ENCODE measurements around the gene SLC22A5.
A peak's percentile ranks its signal among the peaks of the same experiment; 100 is the strongest.

Gene SLC22A5

DNA sequence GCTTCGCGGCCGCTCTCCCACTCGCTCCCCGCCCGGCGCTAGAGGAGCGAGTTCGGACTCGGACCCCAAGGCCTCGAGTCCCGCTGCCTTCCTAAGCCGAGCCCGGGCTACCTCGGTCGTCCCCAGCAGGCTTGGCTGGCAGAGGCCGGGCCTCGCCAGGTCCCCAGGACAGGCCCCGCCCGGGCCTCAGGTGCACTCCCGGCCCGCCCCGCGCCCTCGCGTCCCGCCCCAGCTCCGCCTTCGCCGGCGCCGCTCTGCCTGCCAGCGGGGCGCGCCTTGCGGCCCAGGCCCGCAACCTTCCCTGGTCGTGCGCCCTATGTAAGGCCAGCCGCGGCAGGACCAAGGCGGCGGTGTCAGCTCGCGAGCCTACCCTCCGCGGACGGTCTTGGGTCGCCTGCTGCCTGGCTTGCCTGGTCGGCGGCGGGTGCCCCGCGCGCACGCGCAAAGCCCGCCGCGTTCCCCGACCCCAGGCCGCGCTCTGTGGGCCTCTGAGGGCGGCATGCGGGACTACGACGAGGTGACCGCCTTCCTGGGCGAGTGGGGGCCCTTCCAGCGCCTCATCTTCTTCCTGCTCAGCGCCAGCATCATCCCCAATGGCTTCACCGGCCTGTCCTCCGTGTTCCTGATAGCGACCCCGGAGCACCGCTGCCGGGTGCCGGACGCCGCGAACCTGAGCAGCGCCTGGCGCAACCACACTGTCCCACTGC, at the start of gene SLC22A5:
SLC22A5 (plus strand) TSS at position 237 of the 707 bp plus-strand sequence; CDS start at position 500, 263 bp downstream.
- DNase-seq (ENCODE audit: low read depth in 2 of 2), result peak; percentile 55 to 64

DNA sequence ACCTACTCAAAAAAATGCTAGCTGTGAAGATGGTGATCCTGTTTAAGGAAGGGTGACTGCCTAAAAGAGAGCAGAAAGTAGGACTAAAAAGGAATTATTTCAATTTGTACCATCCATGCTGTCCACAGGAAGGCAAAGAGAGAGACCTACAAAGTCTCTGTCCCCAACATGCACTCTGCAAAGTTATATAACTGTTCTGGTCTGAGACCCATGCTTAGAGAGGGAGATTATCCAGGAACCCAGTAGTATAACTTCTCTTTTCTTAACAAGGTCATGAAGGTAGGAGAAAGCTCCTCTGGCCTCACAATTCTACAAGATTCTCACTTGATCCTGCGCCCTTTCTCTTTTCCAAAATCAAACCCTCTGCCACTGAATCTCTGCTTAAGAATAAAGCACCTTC, 49.5 kb upstream of the SLC22A5 start:
- DNase-seq (ENCODE audit: low read depth in 2 of 2), result no peak

DNA sequence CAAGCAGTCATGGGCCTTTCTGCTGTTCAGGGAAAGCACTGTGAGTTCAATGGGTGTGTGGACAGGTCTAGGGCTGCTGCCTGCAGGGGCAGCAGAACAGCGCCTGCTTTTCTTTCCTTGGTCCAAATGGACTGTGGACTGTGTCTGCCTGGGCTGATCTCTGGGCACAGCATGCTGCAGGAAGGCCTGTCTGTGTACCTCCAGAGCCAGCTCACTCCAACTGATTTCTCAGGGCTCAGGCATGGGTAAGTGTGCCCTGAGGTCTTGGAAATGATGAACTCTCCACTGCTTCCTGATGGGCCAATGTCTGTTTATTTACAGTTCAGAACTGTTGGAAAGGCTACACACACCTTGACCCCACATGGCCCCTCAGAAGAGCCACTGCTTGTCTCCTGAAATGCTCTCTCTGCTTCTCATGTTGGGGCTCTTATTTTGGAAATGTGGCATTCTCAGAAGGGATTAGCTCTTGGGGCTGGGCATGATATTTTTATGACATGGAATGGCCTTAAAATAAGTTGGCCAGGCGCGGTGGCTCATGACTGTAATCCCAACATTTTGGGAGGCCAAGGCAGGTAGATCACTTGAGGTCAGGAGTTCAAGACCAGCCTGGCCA, 48.3 kb upstream of the SLC22A5 start:
- DNase-seq (ENCODE audit: low read depth in 2 of 2), result no peak

DNA sequence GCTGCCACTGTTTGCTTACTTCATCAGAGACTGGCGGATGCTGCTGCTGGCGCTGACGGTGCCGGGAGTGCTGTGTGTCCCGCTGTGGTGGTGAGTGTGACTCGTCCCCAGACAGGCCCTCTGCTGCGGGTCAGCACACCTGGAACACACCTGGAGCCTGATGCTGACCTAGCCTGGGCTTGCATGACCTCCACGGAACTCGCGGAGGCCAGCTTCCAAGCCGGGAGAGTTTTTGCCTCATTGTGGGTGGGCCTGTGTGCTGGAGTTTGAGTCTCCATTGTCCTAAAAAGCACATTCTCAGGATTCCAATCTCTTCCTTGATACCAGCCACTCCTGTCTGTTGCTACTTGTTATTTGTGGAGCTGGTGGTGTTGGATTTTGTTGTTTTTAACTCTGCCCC, 47.2 kb upstream of the SLC22A5 start:
- no peak for DNase-seq (ENCODE audit: low read depth in 2 of 2)

DNA sequence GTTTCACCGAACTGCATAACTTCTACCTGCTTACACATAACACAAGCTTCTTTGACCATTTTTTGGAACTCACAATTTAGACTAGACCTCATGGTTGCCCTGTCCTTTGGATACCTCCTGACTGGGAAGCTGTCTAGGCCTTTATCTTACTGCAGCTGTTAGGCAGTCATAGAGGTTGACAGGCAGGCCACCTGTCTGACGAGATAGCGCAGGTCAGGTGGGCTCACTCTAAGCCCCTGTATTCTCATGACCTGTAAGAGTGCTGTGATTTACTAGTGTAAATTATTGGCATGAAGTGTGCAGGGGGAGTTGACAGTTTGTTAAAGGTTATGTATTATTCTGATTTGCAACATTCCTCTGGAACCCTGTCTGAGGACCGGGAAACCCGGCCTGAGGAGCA, 46.3 kb upstream of the SLC22A5 start:
- DNase-seq (ENCODE audit: low read depth in 2 of 2), result no peak

DNA sequence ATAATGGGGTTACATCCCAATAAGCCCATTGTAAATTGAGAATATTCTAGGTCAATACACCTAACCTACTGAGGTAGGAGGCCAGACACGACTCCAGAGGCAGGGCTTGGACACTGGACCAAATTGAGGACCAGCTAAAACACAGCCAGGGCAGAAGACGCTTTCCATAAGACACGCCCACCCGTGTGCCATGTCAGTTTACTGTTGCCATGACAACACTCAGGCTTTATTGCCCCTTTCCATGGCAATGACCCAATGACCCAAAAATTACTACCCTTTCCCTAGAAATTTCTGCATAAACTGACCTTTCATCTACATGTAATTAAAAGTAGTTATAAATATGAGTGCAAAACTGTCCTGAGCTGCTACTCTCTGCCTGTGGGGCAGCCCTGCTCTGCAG, 43.8 kb upstream of the SLC22A5 start:
- DNase-seq (ENCODE audit: low read depth in 2 of 2), result no peak

DNA sequence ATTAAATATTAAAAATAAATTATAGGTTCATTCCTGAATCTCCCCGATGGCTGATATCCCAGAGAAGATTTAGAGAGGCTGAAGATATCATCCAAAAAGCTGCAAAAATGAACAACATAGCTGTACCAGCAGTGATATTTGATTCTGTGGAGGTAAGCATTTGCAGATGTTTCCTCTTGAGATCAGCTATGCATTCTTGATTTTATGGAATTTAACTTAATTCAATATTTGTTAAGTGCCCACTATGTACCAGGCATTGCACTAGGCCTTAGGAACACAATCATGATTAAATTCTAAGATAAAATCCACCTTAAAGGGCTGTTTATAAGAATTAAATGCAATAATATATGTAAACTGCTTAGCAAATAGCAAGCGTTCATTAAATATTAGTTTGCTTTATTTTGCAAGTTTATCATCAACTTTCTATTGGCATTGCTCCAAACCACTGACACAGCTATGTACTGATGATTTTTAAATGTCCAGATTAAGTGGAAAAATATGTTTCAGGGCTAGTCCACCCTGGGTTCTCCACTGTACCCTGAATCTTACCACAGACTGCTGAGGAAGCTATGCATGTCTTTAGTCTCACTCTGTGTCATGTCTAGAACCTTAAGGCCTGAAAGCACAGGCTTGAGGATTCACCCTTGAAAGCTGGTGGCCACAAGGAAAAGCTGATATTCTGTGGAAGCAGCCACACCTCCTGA, 42.1 kb upstream of the SLC22A5 start:
- DNase-seq (ENCODE audit: low read depth in 2 of 2), result no peak

DNA sequence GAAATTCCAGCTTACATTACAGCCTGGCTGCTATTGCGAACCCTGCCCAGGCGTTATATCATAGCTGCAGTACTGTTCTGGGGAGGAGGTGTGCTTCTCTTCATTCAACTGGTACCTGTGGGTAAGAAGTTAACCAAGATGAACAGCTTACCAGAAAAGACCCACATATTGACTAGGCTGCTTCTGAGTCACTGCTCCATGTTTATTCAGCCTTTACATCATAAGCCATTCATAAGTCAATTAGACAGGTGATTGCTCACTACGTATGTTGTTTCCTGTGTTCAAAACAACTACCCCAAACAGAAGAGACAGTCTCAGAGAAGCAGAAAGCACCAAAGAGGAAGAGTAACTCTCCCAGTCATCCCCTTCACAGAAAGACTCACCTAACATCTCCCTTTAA, 34.7 kb upstream of the SLC22A5 start:
- DNase-seq (ENCODE audit: low read depth in 2 of 2), result no peak

DNA sequence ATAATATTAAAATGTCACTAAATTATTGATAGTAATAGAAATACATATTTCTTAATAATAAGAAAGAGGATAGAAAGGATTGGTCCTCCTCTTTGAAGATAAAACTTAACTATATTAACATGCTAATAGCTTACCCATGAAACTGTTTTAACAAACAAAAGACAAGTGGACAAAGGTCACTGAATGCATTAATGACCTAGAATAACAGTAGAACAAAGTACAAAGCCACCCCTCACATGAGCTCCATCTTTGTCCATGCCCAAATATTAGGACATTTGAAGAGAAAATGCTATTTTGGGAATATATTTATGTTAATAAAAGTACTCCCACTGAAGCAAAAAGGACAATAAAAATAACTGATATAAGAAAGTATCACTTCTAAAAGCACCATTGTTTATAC, 34.1 kb upstream of the SLC22A5 start:
- no peak for DNase-seq (ENCODE audit: low read depth in 2 of 2)

DNA sequence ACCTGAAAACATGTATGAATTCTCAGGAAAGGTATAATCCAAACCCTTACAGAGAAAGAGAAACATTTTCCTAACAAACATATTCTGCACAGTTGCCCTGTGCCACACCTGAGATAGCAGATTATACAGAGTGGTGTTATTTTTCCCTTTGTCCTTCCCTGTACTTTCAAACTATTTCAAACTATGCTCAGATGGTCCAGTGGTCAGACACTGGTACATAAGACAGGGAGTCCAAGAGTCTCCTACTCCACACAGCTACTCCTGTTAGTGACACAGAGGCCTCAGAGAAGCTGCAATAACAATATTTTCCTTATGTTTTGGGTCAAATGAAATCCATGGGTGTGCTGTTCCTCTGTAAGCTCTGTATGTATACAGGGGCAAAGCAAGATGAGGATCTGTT, 30.0 kb upstream of the SLC22A5 start:
- no peak for DNase-seq (ENCODE audit: low read depth in 2 of 2)

DNA sequence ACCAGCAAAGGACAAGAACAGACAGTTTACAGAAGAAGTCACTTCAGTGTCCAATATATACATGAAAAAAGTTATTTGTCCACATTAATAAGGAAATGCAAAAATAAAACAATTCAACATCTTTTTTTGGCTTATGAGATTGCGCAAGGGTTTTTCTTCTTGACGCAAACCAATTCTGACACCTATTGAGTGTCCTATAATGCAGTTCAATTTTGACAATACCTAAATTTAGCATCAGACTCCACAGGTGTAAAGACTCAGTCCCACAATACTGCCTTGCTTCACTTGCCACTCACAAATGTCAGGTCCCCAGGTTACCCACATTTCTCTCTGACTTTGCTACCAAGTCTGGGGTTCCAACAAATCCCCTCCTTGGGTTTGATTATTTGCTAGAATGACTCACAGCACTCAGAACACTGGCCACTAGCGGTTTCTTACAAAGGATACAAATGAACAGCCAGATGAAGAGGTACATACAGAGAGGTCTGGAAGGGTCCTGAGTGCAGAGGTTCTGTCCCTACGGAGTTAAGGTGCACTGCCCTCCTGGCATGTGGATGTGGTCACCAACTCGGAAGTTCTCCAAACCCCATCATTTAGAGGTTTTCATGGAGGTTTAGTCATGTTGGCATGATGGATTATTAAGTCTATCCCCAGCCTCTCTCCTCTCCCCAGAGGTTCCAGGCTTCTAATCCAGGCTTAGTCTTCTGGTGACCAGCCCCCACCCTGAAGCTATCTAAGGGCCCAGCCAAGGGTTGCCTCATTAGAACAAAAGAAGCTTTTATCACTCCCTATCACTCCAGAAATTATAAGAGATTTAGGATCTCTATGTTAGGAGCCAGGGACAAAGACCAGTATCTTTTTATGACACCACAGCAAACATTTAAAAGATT, 27.0 kb upstream of the SLC22A5 start:
- no peak for DNase-seq (ENCODE audit: low read depth in 2 of 2)

DNA sequence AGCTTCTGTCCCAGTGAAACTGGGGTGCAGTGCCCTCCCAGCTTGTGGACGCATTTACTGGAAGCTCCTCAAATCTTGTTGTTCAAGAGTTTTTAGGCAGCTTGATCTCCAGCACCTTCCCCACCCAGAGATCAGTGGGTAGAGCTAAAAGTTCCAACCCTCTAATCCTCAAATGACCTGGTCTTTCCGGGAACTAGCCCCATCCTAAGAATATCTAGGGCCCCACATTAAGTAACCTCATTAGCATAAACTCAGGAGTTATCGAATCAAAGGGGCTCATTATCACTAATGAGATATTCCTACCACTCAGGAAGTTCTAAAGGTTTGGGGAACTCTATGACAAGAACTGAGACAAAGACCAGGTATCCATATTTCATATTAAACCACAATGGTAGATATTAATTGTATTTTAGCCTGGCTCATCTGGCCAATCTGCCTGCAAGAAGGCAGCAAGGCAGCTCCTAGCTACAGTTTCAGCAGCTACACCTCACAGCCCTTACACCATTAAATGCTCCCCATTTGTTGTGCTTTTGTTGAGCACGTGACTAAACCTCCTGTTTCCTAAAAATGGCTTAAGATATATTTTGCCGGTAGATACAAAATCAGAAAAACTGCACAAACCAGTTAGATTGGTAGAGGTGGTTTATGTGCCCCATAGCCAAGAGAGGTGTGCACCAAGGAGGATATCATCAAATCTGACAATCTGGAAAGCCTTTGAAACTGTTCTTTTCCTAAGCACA, 24.6 kb upstream of the SLC22A5 start:
- DNase-seq (ENCODE audit: low read depth in 2 of 2), result no peak

DNA sequence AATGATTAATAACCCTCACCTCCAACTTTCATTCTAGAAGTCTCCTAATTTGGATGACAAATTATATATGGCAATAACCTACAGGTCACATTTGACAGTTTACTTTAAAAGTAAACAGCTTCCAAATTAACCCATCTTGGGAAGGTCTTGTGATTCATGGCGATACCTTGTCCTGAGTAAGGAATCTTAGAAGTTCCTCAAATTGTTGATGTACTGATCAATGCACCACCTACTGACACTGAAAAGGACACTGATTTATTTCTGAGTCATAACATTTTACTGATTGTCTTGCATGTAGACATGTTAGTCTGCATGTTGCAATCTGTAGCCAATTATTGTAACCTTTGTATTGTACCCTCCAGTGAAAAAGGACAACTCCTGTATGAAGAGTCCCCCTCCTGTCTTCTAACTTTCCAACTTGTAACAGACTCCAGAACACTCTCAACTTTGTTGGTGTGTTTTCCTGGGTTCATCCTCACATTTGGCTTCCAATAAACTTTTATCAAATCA, 16.0 kb upstream of the SLC22A5 start:
- no peak for DNase-seq (ENCODE audit: low read depth in 2 of 2)

DNA sequence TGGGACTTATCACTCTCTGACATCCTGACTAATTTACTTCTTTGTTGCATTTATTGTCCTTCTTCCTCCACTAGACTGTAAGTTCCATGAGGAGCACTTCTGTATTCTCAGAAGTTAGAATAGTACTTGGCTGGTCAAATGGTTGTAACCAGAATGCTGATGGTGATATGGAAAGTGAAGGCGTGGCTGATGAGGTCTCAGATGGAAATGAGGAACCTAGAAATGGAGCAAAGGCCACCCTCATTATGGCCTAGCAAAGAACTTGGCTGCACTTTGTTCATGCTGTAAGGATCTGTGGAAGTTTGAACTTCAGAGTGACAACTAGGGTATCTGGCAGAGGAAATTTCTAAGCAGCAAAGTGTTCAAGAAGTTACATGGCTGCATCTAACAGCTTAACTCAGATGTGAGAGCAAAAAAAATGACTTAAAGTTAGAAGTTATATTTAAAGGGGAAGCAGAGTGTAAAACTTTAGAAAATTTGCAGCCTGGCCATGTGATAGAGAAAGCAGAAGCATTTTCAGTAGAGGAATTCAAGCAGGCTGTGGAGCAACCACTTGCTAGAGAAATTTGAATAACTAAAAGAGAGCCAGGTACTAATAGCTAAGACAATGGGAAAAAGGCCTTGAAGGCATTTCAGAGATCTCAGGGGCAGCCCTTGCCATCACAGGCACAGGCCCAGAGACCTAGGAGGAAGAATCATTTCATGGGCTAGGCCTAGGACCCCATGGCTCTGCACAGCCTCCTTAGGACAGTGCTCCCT, 14.9 kb upstream of the SLC22A5 start:
- no peak for DNase-seq (ENCODE audit: low read depth in 2 of 2)

DNA sequence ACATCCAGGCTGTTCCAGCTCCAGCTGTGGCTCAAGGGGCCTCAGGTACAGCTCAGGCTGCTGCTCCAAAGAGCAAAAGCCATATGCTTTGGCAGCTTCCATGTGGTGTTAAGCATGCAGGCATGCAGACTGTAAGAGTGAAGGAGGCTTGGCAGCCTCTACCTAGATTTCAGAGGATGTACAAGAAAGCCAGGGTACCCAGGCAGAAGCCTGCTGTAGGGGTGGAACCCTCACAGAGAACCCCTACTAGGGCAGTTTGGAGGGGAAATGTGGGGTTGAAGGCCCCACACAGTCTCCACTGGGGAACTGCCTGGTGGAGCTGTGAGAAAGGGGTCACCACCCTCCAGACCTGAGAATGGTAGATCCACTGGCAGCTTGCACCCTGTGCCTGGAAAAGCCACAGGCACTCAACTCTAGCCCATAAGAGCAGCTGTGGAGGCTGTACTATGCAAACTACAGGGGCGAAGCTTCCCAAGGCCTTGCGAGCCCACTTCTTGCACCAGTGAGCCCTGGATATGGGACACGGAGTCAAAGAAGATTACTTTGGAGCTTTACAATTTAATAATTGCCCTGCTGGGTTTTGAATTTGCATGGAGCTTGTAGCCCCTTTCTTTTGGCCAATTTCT, 14.3 kb upstream of the SLC22A5 start:
- DNase-seq (ENCODE audit: low read depth in 2 of 2), result no peak

DNA sequence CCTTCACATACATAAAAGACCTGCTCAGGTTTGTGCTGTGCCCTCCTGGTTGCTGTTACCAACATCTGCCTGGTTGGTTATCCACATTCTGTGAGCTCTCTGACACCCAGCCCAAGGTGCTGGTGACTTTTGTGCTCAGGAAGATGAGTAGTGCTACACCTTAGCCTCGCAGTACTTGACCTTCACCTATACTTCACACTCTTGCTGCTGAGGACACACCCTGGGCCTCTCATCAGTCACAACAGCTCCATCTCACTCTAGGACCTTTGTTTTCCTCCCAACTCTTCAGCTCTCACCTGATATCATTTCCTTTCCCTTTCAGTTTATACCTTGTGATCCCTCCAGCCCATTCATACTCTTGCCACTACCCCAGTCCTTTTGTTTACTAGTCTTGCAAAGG, 10.7 kb upstream of the SLC22A5 start:
- DNase-seq (ENCODE audit: low read depth in 2 of 2), result no peak

DNA sequence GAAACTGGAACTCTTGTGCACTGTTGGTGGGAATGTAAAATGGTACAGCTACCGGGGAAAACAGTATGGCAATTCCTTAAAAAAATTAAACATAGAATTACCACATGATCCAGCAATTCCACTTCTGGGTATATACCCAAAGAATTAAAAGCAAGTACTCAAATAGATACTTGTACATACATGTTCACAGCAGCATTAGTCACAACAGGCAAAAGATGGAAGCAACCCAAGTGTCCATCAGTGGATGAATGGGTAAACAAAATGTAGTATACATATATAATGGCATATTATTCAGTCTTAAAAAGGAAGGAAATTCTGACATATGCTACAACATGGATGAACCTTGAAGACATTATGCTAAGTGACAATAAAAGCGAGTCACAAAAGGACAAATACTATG, 7.4 kb upstream of the SLC22A5 start:
- no peak for DNase-seq (ENCODE audit: low read depth in 2 of 2)

DNA sequence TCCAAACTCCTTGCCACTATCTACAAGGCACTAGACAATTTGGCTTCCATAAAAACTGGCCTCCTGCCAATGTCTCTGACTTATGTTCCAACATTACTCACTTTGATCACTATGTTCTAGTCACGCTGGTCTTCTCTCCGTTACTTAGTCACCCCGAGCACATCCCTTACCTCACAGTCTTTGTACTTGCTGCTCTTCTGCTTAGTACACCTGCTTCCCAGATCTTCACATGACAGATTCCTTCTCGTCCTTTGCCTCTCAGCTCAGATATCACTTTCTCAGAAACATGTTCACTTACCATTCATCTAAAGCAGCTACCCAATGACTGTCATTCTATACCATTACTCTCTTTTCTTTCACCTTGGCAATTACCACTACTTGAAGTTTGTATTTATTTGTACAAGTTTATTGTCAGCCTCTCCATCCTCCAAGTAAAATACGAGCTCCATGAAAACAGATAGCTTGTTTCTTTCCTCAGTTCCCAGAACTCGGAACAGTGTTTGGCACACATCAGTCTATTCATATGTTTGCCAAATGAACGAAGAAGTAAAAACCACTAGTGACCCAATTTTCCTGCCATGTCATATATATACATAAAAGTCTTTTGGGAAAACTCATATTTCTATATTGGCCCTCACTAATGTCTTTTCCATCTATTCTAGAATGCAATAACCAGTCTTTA, 5.9 kb upstream of the SLC22A5 start:
- DNase-seq (ENCODE audit: low read depth in 2 of 2), result no peak

DNA sequence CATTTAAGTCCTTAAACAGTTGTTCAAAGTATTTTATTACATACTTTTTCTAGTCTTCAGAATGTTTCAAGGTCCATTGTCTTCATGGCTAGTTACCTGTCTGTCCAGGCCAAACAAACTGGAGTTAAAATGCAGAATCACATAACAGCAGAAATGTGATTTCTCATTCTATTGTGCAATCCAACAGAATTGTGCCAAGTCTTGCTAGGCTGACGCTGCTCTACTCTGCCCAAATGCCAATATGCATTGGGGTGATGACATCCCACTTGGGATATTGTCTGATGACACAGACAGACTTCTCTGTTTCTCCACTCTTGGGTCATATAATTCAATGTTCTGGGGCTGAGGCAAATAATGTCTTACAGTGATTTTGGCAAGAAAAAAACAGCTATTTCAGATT, 5.2 kb upstream of the SLC22A5 start:
- DNase-seq (ENCODE audit: low read depth in 2 of 2), result no peak
